GM10266 (cell line): ENCODE results near the gene TBL1X.
"Not testable (repeated sequence)": the region's sequence is repeated elsewhere in the genome, so short reads cannot be mapped to it uniquely, and the experiment has no call there.

Source experiments
- DNase-seq: peaks from one replicate; pipeline ENCODE4 v3.0.0; 2012; ENCODE audit errors: extremely low spot score
- CTCF ChIP-seq: IDR thresholded peaks from 2 replicates; pipeline ENCODE4 v1.5.1; 2012; ENCODE audit warnings: mild to moderate bottlenecking, low read depth; ENCODE audit not compliant: control insufficient read depth, insufficient read depth; ENCODE audit errors: missing control alignments

The TBL1X gene

GRCh38 chrX:9473708-9474107, 8.8 kb downstream of the TBL1X start:
- TF ChIP-seq CTCF: no peak
- DNase-seq: no peak

- DNase-seq: not testable (repeated sequence)
Observed at GRCh38 chrX:9475417-9475816, 10.6 kb downstream of the TBL1X start.

- DNase-seq: no peak
Observed at GRCh38 chrX:9475984-9476383, 11.1 kb downstream of the TBL1X start.

GRCh38 chrX:9476810-9477575, 12.1 kb downstream of the TBL1X start:
- no peak for DNase-seq
- no peak for TF ChIP-seq CTCF

More at GRCh38 chrX:9475984-9476383, 11.1 kb downstream of the TBL1X start:
- no peak for TF ChIP-seq CTCF

- no peak for DNase-seq
- no peak for TF ChIP-seq CTCF
Observed at GRCh38 chrX:9482408-9482807, 17.6 kb downstream of the TBL1X start.

- no peak for TF ChIP-seq CTCF
- no peak for DNase-seq
Observed at GRCh38 chrX:9482837-9483236, 18.0 kb downstream of the TBL1X start.

- TF ChIP-seq CTCF: no peak
- DNase-seq: no peak
Observed at GRCh38 chrX:9483376-9483775, 18.5 kb downstream of the TBL1X start.
